Aorta (tissue), 5 donors: ENCODE data around the gene KCNB1. TPM values are rescaled to one million over a fixed set of nuclear protein-coding genes. Genes with fewer than 3 reads are reported as not detected.

ENCODE experiments used
- ATAC-seq: fragments of 200-7000 bp; cut with Tn5 transposase; one replicate; pipeline ENCODE4 v1.9.1; 2022; ENCODE audit warnings: moderate library complexity; ENCODE audit not compliant: low FRiP score
- DNase-seq, 2 donors: peaks; one replicate each; pipeline ENCODE4 v3.0.0-alpha.2; 2020
- H3K27ac ChIP-seq, 2 donors: one replicate each; pipeline ENCODE4 v1.5.1; 2013; ENCODE audit warnings: low read length in 2 of 2, mild to moderate bottlenecking in 2 of 2, moderate library complexity in 2 of 2, control low read depth in 1 of 2, inconsistent platforms in 1 of 2, low read depth in 1 of 2
- H3K27me3 ChIP-seq, 2 donors: one replicate each; pipeline ENCODE4 v1.6.1; 2013; ENCODE audit warnings: control low read depth in 1 of 2, low read length in 1 of 2, mild to moderate bottlenecking in 1 of 2, moderate library complexity in 1 of 2; ENCODE audit not compliant: insufficient read depth in 2 of 2, control insufficient read depth in 1 of 2
- H3K36me3 ChIP-seq, 2 donors: one replicate each; pipeline ENCODE4 v1.6.1; 2013; ENCODE audit warnings: control low read depth in 1 of 2, low read length in 1 of 2, mild to moderate bottlenecking in 1 of 2; ENCODE audit not compliant: insufficient read depth in 2 of 2, control insufficient read depth in 1 of 2
- H3K4me1 ChIP-seq, 2 donors: one replicate each; pipeline ENCODE4 v1.6.1; 2013; ENCODE audit warnings: low read length in 2 of 2, control low read depth in 1 of 2, mild to moderate bottlenecking in 1 of 2, moderate library complexity in 1 of 2; ENCODE audit not compliant: insufficient read depth in 2 of 2, control insufficient read depth in 1 of 2
- H3K4me3 ChIP-seq, 2 donors: one replicate each; pipeline ENCODE4 v1.5.1; 2013; ENCODE audit warnings: low read length in 2 of 2, control low read depth in 1 of 2, mild to moderate bottlenecking in 1 of 2
- H3K9me3 ChIP-seq: one replicate; pipeline ENCODE4 v1.6.1; 2013; ENCODE audit warnings: mild to moderate bottlenecking, low read length; ENCODE audit not compliant: control insufficient read depth
- WGBS, 2 donors: extraction: QIAGEN DNeasy Blood & Tissue Kit; methylation state at CpG; one replicate each; pipeline ENCODE4 v1.1.7; 2013; 5-methylcytosine and 5-hydroxymethylcytosine counted together
- intact Hi-C, 2 donors: fragments of 100-400 bp; cut with DNase I; formaldehyde crosslinking; loops; one replicate each; pipeline versions ENCODE4 v1.14.2 to v1.15.0; 2022
- polyA plus RNA-seq, 2 donors: library from polyadenylated mRNA; stranded (reverse); fragments of 200-250 nt; gene quantifications; one replicate each; pipeline ENCODE4 v1.2.3, GENCODE V29; 2013
- total RNA-seq, 2 donors: library from RNA; stranded (reverse); fragmentation: NEBNext Ultra II Directional; extraction: Animal tissue kit (Norgen Biotek cat#: 25700); gene quantifications; one replicate each; pipeline ENCODE4 v1.2.1, GENCODE V29; 2021
- donor health status: healthy with polysubstance abuse.
- donor health status: Bipolar disorder and iron deficiency.
- donor health status: DM: no; HTN: no; CAD: no.
- donor health status: DM: no; HTN: no; CAD: no.
- donor health status: DM: yes; HTN: yes; CAD: no.

Gene KCNB1
- total and polyA plus RNA-seq, 4 donors, result under 0.01 to 2.0 (median 0.65) TPM; not detected in 1

- Histone ChIP-seq H3K36me3 (no peaks in the 10 kb centered on the region), H3K27ac (no peak overlapping the region), H3K4me1 (no peaks in the 10 kb centered on the region), H3K4me3 (no peak overlapping the region), H3K9me3 (no peaks in the 10 kb centered on the region), H3K27me3 (peaks cover 0 to 2% of the 10 kb centered on the region in 2 donors)
- intact Hi-C loops, result no loop called here
- 73% methylated on average over 1 of the region's 1 CpG for WGBS, 2 donors
- ATAC-seq, result no peak
- DNase-seq, result no peak
These were observed 8.2 kb upstream of the KCNB1 start for GRCh38 chr20:49490689-49491088.

GRCh38 chr20:49489688-49490087 lies 7.2 kb upstream of the KCNB1 start:
- intact Hi-C loops, result no loop called here
- 90% methylated on average over 5 of the region's 5 CpGs for WGBS, 2 donors
- H3K27me3 ChIP-seq, result peaks cover 0 to 2% of the 10 kb centered on the region in 2 donors
- no peaks in the 10 kb centered on the region for H3K9me3 ChIP-seq
- H3K4me1 ChIP-seq, result no peaks in the 10 kb centered on the region
- DNase-seq (no peak), ATAC-seq (no peak)
- no peaks in the 10 kb centered on the region for H3K36me3 ChIP-seq
- H3K4me3 ChIP-seq, result no peak overlapping the region
- H3K27ac ChIP-seq, result no peak overlapping the region

GRCh38 chr20:49486064-49486463 lies 3.6 kb upstream of the KCNB1 start:
- Histone ChIP-seq H3K27me3 (peaks cover 0 to 2% of the 10 kb centered on the region in 2 donors), H3K9me3 (no peaks in the 10 kb centered on the region), H3K4me3 (no peak overlapping the region), H3K36me3 (no peaks in the 10 kb centered on the region), H3K27ac (no peak overlapping the region), H3K4me1 (no peaks in the 10 kb centered on the region)
- no peak for DNase-seq
- intact Hi-C loops, result no loop called here
- no peak for ATAC-seq

GRCh38 chr20:49485563-49485962 lies 3.1 kb upstream of the KCNB1 start:
- Histone ChIP-seq H3K36me3 (no peaks in the 10 kb centered on the region), H3K9me3 (no peaks in the 10 kb centered on the region), H3K4me3 (no peak overlapping the region), H3K27me3 (no peaks in the 10 kb centered on the region), H3K27ac (no peak overlapping the region), H3K4me1 (no peaks in the 10 kb centered on the region)
- DNase-seq (no peak), ATAC-seq (no peak)
- WGBS, 2 donors, result 77 to 89% methylated on average over 1 of the region's 1 CpG
- intact Hi-C loops, result no loop called here

- intact Hi-C loops, result loop anchor here (1.0 to 5.0 kb wide), 2 partner anchors 102 to 150 kb away; no protein-coding TSS in a partner anchor
- ATAC-seq (peak; percentile 84), DNase-seq (peak; percentile 82 to 93)
- Histone ChIP-seq H3K27me3 (no peaks in the 10 kb centered on the region), H3K4me3 (peak overlapping the region; percentile 4 to 18), H3K9me3 (no peaks in the 10 kb centered on the region), H3K27ac (no peak overlapping the region), H3K4me1 (no peaks in the 10 kb centered on the region), H3K36me3 (no peaks in the 10 kb centered on the region)
- 2% methylated on average over 41 to 61 of the region's 61 CpGs for WGBS, 2 donors
These were observed 2.0 kb upstream of the KCNB1 start for GRCh38 chr20:49484180-49485140.

- peak; percentile 11 for ATAC-seq
- no peak for DNase-seq
- H3K4me1 ChIP-seq, result no peaks in the 10 kb centered on the region
- no peaks in the 10 kb centered on the region for H3K36me3 ChIP-seq
- H3K27me3 ChIP-seq, result no peaks in the 10 kb centered on the region
- 1% methylated on average over 31 to 44 of the region's 44 CpGs for WGBS, 2 donors
- no peak overlapping the region for H3K27ac ChIP-seq
- no peaks in the 10 kb centered on the region for H3K9me3 ChIP-seq
- intact Hi-C loops, result loop anchor here (1.0 to 5.0 kb wide), 2 partner anchors 101 to 149 kb away; no protein-coding TSS in a partner anchor
- peak overlapping the region; percentile 4 to 18 for H3K4me3 ChIP-seq
These were observed 1.2 kb upstream of the KCNB1 start for GRCh38 chr20:49483696-49484123.

- WGBS, 2 donors, result 2 to 4% methylated on average over 14 to 27 of the region's 27 CpGs
These were observed 689 bp upstream of the KCNB1 start for GRCh38 chr20:49483018-49483695.

GRCh38 chr20:49482173-49482572 lies 295 bp downstream of the KCNB1 start:
- Histone ChIP-seq H3K4me1 (no peaks in the 10 kb centered on the region), H3K9me3 (no peaks in the 10 kb centered on the region), H3K4me3 (no peak overlapping the region), H3K36me3 (no peaks in the 10 kb centered on the region), H3K27ac (no peak overlapping the region), H3K27me3 (no peaks in the 10 kb centered on the region)
- WGBS, 2 donors, result 56% methylated on average over 44 to 46 of the region's 46 CpGs
- ATAC-seq (no peak), DNase-seq (no peak)
- intact Hi-C loops, result loop anchor here (5.0 kb wide), 1 partner anchor 100 kb away; no protein-coding TSS in a partner anchor

More at GRCh38 chr20:49483018-49483695, 689 bp upstream of the KCNB1 start:
- intact Hi-C loops, result loop anchor here (5.0 kb wide), 1 partner anchor 101 kb away; no protein-coding TSS in a partner anchor
- no peak overlapping the region for H3K27ac ChIP-seq
- H3K4me3 ChIP-seq, result no peak overlapping the region
- ATAC-seq, result no peak
- no peaks in the 10 kb centered on the region for H3K36me3 ChIP-seq
- no peaks in the 10 kb centered on the region for H3K4me1 ChIP-seq
- H3K9me3 ChIP-seq, result no peaks in the 10 kb centered on the region
- no peak for DNase-seq
- H3K27me3 ChIP-seq, result no peaks in the 10 kb centered on the region
